ENCODE measurements around the gene SCGB2A2. TPM values are rescaled to one million over a fixed set of nuclear protein-coding genes. Genes with fewer than 3 reads are reported as not detected.

Gene SCGB2A2
- total RNA-seq (2014; rRNA removed; shearing (Covaris generic)), result not detected in 2 replicates

GRCh38 chr11:62269654-62270278 lies at the start of gene SCGB2A2:
SCGB2A2 (plus strand) TSS chr11:62270158; CDS start chr11:62270217, 59 bp downstream.
- Histone ChIP-seq H3K27ac (no peak within 1 kb of the TSS), H3K36me3 (no peaks in the 10 kb centered on the region), H3K27me3 (replicated peaks) (peaks cover 3% of the 10 kb centered on the region), H3K9me3 (replicated peaks) (no peaks in the 10 kb centered on the region), H3K4me3 (no peak within 1 kb of the TSS), H3K4me1 (replicated peaks) (no peaks in the 10 kb centered on the region)
- no peak for DNase-seq (ENCODE audit: low read depth in 1 of 2, low spot score in 2 of 2)

GRCh38 chr11:62221498-62221897 lies 48.5 kb upstream of the SCGB2A2 start:
- H3K4me1 ChIP-seq (replicated peaks), result no peaks in the 10 kb centered on the region
- H3K9me3 ChIP-seq (replicated peaks), result peaks cover 12% of the 10 kb centered on the region
- no peak for DNase-seq (ENCODE audit: low read depth in 1 of 2, low spot score in 2 of 2)
- peaks cover 25% of the 10 kb centered on the region for H3K27me3 ChIP-seq (replicated peaks)
- no peaks in the 10 kb centered on the region for H3K36me3 ChIP-seq
- H3K27ac ChIP-seq, result no peak overlapping the region
- H3K4me3 ChIP-seq, result no peak overlapping the region

GRCh38 chr11:62223095-62223494 lies 46.9 kb upstream of the SCGB2A2 start:
- H3K27ac ChIP-seq, result no peak overlapping the region
- no peaks in the 10 kb centered on the region for H3K36me3 ChIP-seq
- peaks cover 12% of the 10 kb centered on the region for H3K9me3 ChIP-seq (replicated peaks)
- H3K4me3 ChIP-seq, result no peak overlapping the region
- peaks cover 15% of the 10 kb centered on the region for H3K27me3 ChIP-seq (replicated peaks)
- DNase-seq (ENCODE audit: low read depth in 1 of 2, low spot score in 2 of 2), result no peak
- H3K4me1 ChIP-seq (replicated peaks), result no peaks in the 10 kb centered on the region

- Histone ChIP-seq H3K27ac (no peak overlapping the region), H3K36me3 (no peaks in the 10 kb centered on the region), H3K4me3 (no peak overlapping the region), H3K27me3 (replicated peaks) (peaks cover 31% of the 10 kb centered on the region), H3K9me3 (replicated peaks) (no peaks in the 10 kb centered on the region), H3K4me1 (replicated peaks) (no peaks in the 10 kb centered on the region)
- no peak for DNase-seq (ENCODE audit: low read depth in 1 of 2, low spot score in 2 of 2)
These were observed 36.2 kb upstream of the SCGB2A2 start for GRCh38 chr11:62233730-62234129.

- no peaks in the 10 kb centered on the region for H3K4me1 ChIP-seq (replicated peaks)
- no peaks in the 10 kb centered on the region for H3K36me3 ChIP-seq
- H3K9me3 ChIP-seq (replicated peaks), result no peaks in the 10 kb centered on the region
- peaks cover 25% of the 10 kb centered on the region for H3K27me3 ChIP-seq (replicated peaks)
- DNase-seq (ENCODE audit: low read depth in 1 of 2, low spot score in 2 of 2), result no peak
- no peak overlapping the region for H3K27ac ChIP-seq
- H3K4me3 ChIP-seq, result no peak overlapping the region
These were observed 33.8 kb upstream of the SCGB2A2 start for GRCh38 chr11:62236187-62236586.

GRCh38 chr11:62237499-62237898 lies 32.5 kb upstream of the SCGB2A2 start:
- Histone ChIP-seq H3K27me3 (replicated peaks) (peaks cover 25% of the 10 kb centered on the region), H3K4me1 (replicated peaks) (no peaks in the 10 kb centered on the region), H3K27ac (no peak overlapping the region), H3K36me3 (no peaks in the 10 kb centered on the region), H3K9me3 (replicated peaks) (no peaks in the 10 kb centered on the region), H3K4me3 (no peak overlapping the region)
- DNase-seq (ENCODE audit: low read depth in 1 of 2, low spot score in 2 of 2), result no peak

GRCh38 chr11:62238151-62238550 lies 31.8 kb upstream of the SCGB2A2 start:
- no peaks in the 10 kb centered on the region for H3K9me3 ChIP-seq (replicated peaks)
- H3K4me1 ChIP-seq (replicated peaks), result no peaks in the 10 kb centered on the region
- peaks cover 21% of the 10 kb centered on the region for H3K27me3 ChIP-seq (replicated peaks)
- no peaks in the 10 kb centered on the region for H3K36me3 ChIP-seq
- DNase-seq (ENCODE audit: low read depth in 1 of 2, low spot score in 2 of 2), result no peak
- H3K4me3 ChIP-seq, result no peak overlapping the region
- H3K27ac ChIP-seq, result no peak overlapping the region

- DNase-seq (ENCODE audit: low read depth in 1 of 2, low spot score in 2 of 2), result no peak
- Histone ChIP-seq H3K9me3 (replicated peaks) (no peaks in the 10 kb centered on the region), H3K27me3 (replicated peaks) (peaks cover 10% of the 10 kb centered on the region), H3K4me1 (replicated peaks) (no peaks in the 10 kb centered on the region), H3K4me3 (no peak overlapping the region), H3K27ac (no peak overlapping the region), H3K36me3 (no peaks in the 10 kb centered on the region)
These were observed 28.9 kb upstream of the SCGB2A2 start for GRCh38 chr11:62241095-62241494.

- H3K36me3 ChIP-seq, result no peaks in the 10 kb centered on the region
- no peak within 1 kb of the TSS for H3K27ac ChIP-seq
- H3K27me3 ChIP-seq (replicated peaks), result peaks cover 10% of the 10 kb centered on the region
- no peak for DNase-seq (ENCODE audit: low read depth in 1 of 2, low spot score in 2 of 2)
- H3K9me3 ChIP-seq (replicated peaks), result no peaks in the 10 kb centered on the region
- no peaks in the 10 kb centered on the region for H3K4me1 ChIP-seq (replicated peaks)
- no peak within 1 kb of the TSS for H3K4me3 ChIP-seq
These were observed 27.9 kb upstream of the SCGB2A2 start, which contains the start of gene SCGB1D2 for GRCh38 chr11:62242021-62242420. SCGB1D2 (plus strand) TSS chr11:62242239; CDS start chr11:62242308, 69 bp downstream.

- peak in 1 of 2 experiments; percentile 28 for DNase-seq (ENCODE audit: low read depth in 1 of 2, low spot score in 2 of 2)
- H3K4me3 ChIP-seq, result no peak overlapping the region
- no peaks in the 10 kb centered on the region for H3K36me3 ChIP-seq
- no peak overlapping the region for H3K27ac ChIP-seq
- no peaks in the 10 kb centered on the region for H3K9me3 ChIP-seq (replicated peaks)
- H3K4me1 ChIP-seq (replicated peaks), result no peaks in the 10 kb centered on the region
- H3K27me3 ChIP-seq (replicated peaks), result 0 out of 2 replicates have a peak, but pooled peaks cover 2% of the 10 kb centered on the region
These were observed 24.6 kb upstream of the SCGB2A2 start for GRCh38 chr11:62245271-62245753.

- Histone ChIP-seq H3K9me3 (replicated peaks) (peaks cover 19% of the 10 kb centered on the region), H3K4me3 (no peak overlapping the region), H3K4me1 (replicated peaks) (no peaks in the 10 kb centered on the region), H3K27ac (no peak overlapping the region), H3K27me3 (replicated peaks) (0 out of 2 replicates have a peak, but pooled peaks cover 2% of the 10 kb centered on the region), H3K36me3 (no peaks in the 10 kb centered on the region)
- DNase-seq (ENCODE audit: low read depth in 1 of 2, low spot score in 2 of 2), result no peak
These were observed 18.3 kb upstream of the SCGB2A2 start for GRCh38 chr11:62251698-62252097.

GRCh38 chr11:62253999-62254542 lies 15.9 kb upstream of the SCGB2A2 start:
- H3K4me1 ChIP-seq (replicated peaks), result no peaks in the 10 kb centered on the region
- H3K27me3 ChIP-seq (replicated peaks), result no peaks in the 10 kb centered on the region
- no peaks in the 10 kb centered on the region for H3K36me3 ChIP-seq
- no peak for DNase-seq (ENCODE audit: low read depth in 1 of 2, low spot score in 2 of 2)
- H3K4me3 ChIP-seq, result no peak overlapping the region
- peaks cover 19% of the 10 kb centered on the region for H3K9me3 ChIP-seq (replicated peaks)
- no peak overlapping the region for H3K27ac ChIP-seq

GRCh38 chr11:62256281-62256680 lies 13.7 kb upstream of the SCGB2A2 start:
- Histone ChIP-seq H3K4me1 (replicated peaks) (no peaks in the 10 kb centered on the region), H3K27me3 (replicated peaks) (no peaks in the 10 kb centered on the region), H3K27ac (no peak overlapping the region), H3K4me3 (no peak overlapping the region), H3K36me3 (no peaks in the 10 kb centered on the region), H3K9me3 (replicated peaks) (peaks cover 15% of the 10 kb centered on the region)
- DNase-seq (ENCODE audit: low read depth in 1 of 2, low spot score in 2 of 2), result no peak

- H3K36me3 ChIP-seq, result no peaks in the 10 kb centered on the region
- no peaks in the 10 kb centered on the region for H3K9me3 ChIP-seq (replicated peaks)
- no peak overlapping the region for H3K4me3 ChIP-seq
- DNase-seq (ENCODE audit: low read depth in 1 of 2, low spot score in 2 of 2), result no peak
- H3K27me3 ChIP-seq (replicated peaks), result no peaks in the 10 kb centered on the region
- no peak overlapping the region for H3K27ac ChIP-seq
- no peaks in the 10 kb centered on the region for H3K4me1 ChIP-seq (replicated peaks)
These were observed 9.6 kb upstream of the SCGB2A2 start for GRCh38 chr11:62260261-62260953.
